CD4-positive, alpha-beta T cell treated with Interleukin-6 at 100 ng/mL for 8 hours (primary cell): ENCODE data around the gene TBC1D32.
"Not testable (repeated sequence)": the region's sequence is repeated elsewhere in the genome, so short reads cannot be mapped to it uniquely, and the experiment has no call there.

Source experiments
- DNase-seq: peaks from one replicate; pipeline ENCODE4 v3.0.0-alpha.2; 2020; ENCODE audit warnings: mixed read lengths, low spot score

The TBC1D32 gene

DNA sequence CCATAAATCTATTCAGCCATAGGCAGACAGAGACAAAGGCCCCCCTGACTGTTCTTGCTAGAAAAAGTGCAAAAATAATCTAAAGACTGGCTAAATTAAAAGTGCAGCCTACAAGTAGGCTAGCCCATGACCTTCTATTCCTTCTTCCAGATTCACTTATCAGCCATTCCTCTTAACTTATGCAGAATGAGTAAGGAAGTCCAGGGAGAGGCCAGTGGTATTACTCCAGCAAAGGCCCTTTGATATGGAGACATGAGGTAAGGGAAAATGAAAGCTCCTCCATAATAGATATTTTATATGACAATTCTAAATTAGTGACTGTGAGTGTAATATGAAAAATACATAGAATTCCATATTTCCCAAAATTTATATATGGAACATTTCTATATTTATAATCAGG, 199.4 kb downstream of the TBC1D32 start:
- no peak for DNase-seq

DNA sequence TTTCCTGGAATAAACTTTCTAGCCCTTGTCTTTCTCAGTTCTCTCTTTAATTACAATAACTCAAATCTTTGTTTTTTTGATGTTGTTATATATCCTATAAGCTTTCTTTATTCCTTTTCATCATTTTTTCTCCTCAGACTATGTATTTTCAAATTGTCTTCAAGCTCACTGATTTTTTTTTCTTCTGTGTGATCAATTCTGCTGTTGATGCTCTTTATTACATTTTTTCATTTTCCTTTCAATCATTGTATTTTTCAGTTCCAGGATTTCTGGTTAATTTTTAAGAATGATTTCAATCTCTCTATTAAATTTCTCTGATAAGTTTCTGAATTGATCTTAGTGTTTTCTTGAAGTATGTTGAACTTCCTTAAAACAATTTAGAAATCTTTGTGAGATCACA, 209.7 kb downstream of the TBC1D32 start:
- DNase-seq: no peak

DNA sequence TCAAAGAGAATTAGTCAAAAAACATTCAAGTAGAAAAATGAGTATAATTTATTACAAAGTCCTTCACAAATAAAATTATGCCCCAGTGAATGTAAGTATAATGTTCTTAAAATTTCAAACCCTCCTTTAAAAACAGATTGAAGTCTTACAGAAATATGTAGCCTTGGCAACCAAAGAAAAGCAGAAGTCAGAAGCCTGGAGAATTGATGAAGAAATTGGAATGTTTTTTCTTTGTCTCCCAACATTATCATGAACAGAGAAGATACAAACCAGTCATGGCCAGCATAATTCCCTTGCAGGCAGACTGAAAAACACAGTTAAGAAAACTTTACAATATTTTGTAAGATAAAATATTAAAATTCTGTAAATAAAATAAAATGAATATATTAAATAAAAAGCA, 221.9 kb downstream of the TBC1D32 start:
- no peak for DNase-seq

DNA sequence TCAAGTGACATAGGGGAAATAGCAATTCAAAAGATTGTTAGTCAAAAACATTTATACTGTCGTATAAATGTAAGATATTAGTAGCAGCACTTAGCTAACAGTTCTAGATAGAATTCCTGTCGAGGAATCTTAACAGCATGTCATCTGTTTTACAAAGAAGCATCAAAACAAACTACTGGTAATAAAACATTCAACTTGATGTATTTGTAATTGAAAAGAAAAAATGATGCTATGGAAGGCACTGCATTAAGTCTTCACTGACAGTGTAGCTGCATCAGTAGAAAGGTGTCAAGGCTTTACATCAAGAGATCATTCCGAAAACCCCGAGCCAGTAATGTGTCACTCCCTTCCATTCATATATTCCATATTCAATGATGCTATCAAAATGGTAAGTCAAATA, 223.5 kb downstream of the TBC1D32 start:
- no peak for DNase-seq

DNA sequence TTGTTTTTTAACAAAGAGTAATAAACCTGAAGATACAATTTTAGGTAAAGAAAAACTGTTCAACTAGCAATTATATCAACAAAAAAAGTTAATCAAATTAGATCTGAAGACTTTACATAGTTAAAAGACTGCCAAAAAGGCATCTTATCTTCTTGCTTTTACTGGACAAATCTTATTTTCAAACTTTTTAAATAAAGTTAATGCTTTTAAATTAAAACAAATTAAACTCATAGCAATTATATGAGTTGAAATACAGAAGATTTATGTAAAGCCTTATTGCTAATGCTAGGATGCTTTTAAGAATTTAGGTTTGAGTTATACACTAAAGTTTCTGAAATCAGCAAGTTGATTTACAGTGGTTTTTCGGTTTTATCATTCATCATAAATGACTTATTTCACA, 227.3 kb downstream of the TBC1D32 start:
- no peak for DNase-seq

DNA sequence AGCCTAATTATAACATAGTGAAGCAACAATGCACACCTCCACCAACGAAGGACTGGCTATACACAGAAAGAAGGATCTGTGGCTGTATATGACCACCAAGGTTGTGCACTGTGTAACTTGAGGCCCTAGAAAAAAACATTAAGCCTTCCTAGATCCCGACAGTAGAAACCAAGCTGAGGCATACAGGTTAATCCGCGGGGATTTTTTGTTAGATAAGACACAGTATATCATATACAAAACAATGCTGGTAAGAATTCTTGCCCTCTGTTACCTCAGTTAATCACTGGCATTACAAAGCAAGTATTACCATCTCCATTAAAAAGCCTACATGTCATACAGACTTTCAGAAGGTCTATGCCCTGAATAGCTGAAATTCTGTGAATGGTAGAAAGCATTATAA, 228.8 kb downstream of the TBC1D32 start:
- DNase-seq: no peak

DNA sequence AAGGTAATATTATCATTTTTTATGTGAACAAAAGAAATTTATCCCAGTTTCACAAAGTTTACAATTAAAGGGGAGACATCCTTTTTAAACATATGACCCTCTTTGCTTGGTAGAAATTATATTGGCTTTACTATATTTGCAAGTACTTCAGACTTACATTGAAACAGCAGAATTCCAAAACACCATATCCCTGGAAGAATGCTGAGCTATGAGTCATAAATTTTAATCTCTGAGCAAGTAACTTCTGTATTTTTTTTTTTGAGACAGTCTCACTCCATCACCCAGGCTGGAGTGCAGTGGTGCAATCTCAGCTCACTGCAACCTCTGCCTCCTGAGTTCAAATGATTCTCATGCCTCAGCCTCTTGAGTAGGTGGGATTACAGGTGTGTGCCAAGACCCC, 240.4 kb downstream of the TBC1D32 start:
- DNase-seq: no peak

DNA sequence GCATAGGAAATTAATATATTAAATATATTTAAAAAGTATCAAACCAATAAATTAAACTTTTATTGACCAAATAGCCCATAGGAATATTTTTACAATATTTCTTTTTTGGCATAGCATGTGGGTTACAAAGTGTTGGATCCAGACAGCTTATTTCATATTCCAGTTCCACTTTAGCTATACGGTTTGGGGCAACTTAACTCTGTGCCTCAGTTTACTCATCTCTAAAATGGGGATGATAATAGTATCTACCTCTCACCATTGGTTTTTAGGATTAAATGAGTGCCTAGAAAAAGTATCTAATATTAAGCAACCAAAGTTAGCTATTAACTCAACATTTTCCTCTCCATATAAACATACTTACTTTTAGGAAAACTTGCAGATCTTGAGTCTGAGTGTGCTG, 243.8 kb downstream of the TBC1D32 start:
- DNase-seq: no peak

DNA sequence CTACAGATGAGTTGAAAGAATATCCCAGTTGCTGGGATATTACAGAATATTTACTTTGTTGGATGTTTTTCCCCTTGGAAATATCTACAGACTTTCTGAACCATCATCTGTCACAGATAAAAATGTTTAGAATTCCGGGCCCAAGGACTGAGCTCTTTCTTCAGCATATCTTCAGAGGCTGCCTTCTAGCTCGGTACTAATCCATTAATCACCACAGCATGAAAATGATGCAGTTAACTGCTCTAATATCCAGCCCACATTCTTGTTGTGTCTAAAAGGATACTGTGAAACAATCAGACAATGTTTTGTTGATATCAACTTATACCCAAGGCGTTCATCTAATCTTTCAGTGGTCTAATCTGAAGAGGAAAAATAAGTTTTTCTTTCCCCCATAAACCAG, 247.4 kb downstream of the TBC1D32 start:
- no peak for DNase-seq

DNA sequence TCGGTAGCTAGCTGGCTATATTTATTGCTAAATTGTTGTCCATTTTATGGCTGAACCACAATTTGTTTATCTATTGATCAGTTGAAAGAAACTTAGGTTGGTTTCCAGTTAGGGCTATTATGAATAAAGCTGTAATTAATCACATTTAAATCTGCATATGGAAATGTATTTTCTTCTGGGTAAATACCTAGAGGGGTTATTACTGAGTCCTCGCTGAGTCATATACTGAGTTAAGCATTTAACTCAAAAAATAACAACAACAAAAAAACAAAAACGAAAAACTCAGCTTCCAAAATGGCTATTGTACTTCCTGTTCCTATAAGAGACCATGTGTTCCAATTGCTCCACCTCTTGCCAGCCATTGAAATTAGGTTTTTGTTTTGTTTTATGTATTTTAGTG, 258.2 kb downstream of the TBC1D32 start:
- DNase-seq: no peak

DNA sequence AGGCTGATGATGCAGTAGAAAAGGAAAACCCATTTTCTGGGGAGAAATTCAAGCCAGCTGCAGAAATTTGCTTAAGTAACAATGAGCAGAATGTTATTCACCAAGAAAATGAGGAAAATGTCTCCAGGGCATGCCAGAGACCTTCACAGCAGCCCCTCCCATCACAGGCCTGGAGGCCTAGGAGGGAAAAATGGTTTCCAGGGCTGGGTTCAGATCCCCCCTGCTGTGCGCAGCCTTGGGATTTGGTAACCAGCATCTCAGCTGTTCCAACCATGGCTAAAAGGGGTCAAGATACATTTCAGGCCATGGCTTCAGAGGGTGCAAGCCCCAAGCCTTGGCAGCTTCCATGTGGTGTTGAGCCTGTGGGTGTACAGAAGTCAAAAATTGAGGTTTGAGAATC, 265.5 kb downstream of the TBC1D32 start:
- DNase-seq: not testable (repeated sequence)

DNA sequence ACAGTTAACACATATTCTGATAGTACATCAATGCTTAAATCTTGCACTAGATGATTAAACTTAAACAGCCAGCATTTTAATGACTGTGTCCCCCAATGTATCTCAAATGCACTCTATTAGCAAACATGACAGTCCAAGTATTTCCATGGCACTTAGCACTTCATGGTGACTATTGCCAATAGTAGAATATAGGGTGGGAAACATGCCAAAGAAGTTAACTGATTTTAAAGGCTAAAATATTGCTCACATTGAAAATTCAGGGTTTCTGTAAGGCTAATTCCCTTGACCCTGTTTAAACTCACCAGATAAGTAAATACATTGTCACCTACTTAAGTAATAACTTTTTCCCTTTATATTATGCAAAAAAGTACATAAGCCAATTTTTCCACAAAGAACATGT, 266.9 kb downstream of the TBC1D32 start:
- no peak for DNase-seq

DNA sequence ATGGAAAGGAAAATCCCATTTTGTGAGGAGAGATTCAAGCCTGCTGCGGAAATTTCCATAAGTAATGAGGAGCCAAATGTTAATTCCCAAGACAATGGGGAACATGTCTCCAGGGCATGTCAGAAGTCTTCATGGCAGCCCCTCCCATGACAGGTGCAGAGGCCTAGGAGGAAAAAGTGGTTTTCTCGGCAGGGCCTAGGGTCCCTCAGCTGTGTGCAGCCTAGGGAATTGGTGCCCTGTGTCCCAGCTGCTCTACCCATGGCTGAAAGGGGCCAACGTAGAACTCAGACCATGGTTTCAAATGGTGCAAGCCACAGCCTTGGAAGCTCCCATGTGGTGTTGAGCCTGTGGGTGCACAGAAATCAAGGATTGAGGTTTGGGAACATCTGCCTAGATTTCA, 269.9 kb downstream of the TBC1D32 start:
- DNase-seq: no peak

DNA sequence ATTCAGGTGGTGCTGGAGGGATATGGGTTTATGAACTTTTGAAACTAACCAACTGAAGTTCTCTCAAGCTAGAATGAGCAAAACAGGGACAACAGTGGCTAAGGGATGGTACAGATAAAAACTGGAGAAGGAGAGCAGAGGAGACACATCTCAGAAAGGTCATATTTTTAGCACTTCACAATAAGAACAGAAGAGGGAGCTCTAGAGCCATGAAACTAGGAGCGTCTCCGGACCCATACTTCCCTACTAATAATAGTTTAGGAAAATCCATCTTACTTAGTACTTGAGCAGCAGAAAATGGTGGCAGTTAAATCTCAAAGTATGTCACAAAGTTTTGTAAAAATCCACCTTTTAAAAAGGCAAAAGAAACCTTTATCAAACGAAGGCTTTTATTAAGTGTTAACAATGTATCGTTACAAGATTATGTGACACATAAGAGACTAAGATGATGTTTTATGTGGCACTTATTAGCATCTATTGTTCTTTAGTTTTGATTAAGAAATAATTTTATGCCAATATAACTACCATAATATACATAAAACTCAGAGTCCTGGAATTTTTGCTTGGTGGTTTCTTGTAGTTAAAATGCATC, 278.6 kb downstream of the TBC1D32 start:
- peak; percentile 2 for DNase-seq

DNA sequence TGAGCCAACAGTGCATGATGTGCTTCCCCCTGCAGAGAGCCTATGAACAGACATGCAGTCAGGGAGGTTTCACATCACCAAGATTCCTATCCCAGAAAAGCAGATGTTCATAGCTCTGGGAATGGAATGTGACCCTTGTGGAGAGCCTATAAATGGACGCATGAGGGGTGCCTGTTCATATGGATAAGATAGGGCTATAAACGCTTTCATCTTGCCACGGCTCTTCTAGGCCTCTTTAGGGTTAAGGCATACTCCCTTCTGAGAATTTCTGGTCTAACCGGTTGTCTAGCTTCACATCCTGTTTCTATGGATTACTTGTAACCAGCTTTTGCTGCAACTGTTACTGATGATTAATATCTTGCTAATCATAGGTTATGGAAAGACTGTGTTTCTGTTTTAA, 285.7 kb downstream of the TBC1D32 start:
- not testable (repeated sequence) for DNase-seq

DNA sequence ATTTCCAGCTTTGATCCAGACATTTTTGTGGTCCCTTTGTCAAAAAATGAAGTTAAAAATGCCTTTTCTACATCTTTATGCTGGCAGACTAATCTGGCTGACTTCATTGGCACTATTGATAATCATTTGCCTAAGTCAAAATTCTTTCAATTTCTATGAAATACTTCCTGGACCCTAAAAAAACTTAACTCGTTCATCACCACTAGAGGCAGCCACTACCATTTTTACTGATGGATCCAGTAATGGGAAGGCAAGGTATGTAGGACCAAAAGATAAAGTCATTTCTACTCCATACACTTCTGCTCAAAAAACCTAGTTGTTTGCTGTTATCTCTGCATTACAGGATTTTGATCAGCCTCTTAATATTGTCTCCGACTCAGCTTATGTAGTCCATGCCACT, 289.4 kb downstream of the TBC1D32 start:
- DNase-seq: not testable (repeated sequence)

DNA sequence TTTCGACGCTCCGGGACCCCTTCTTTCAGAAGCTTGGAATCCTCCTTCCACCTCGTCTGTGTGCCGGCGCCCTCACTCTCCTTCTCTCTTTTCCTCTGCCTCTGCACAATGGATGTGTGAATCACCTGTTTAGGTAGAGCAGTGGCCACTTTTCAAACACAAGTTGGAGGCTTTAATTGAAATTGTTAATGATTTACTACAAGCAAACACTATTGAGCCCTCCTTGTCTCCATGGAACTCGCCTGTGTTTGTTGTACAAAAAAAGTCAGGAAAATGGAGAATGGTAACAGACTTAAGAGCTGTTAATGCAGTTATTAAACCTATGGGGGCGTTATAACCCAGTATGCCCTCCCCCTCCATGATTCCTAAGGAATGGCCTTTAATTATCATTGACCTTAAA, 290.6 kb downstream of the TBC1D32 start:
- DNase-seq: not testable (repeated sequence)

DNA sequence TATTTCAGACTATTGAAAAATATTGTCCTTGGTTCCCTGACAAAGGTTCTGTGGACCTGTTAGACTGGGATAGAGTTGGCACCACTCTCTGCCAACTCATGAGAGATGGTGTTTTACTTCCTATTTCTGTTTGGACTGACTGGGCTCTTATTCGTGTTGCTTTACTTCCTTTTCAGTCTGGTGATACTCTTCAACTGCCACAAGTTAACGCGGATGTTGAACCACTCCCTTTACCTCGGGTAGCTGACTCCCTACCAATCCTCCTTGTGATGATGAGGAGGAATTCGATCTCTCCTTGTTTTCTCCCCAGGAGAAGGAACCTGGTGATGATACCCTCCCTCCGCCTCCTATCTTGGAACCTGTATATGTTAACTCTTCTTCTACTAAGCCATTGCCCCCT, 291.1 kb downstream of the TBC1D32 start:
- DNase-seq: not testable (repeated sequence)

DNA sequence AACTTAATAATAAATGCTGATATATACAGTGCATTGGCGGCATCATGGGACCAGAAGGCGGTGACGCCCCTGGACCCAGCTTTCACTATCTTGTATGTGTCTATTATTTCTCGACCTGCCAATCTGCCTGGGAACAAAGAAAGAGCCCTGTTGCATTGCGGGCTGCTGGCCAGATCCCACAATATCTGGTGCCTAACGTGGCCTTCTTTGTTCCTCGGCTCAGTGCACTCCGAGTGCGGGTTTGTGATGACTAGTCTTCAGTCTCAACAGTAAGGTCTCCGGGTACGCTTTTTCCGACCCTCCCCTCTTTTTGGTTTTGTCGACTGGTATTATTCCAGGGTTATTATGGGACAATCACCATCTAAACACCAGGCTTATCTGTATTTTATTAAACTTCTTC, 291.5 kb downstream of the TBC1D32 start:
- no peak for DNase-seq

DNA sequence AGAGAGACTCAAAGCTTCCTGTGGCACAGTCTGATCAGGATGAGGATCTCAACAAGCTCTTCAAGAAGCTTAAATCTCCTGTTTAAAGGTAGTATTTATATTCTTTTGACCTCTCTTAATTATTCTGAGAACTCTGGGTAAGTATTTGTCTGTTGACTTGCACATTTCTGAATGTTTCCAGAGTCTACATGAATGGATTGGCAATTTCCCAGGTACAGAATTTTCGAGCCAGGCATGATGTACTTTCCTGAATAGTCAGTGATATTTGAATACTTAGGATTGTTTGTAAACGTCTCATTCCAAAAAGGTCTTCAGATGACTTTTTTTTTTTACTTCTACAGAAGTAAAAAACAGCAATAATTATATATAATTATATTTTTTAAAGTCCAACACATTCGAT, 293.4 kb downstream of the TBC1D32 start:
- DNase-seq: no peak

DNA sequence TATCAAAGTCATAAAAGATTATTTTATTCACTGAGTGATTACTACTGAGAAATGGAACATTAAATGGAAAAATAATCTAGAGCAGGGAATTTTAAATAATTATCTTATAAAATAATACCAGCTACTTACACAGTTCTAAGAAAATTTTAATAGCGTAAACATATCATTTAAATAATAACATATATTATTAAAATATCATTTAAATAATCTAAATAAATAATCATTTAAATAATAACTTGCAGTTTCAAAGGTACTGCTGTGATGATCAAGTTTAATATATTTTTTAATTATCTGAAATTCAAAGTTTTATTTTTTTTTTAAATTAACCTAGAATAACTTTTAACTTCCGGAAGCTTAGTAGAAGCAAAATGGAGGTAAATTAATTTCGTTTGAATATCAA, 301.2 kb downstream of the TBC1D32 start:
- no peak for DNase-seq

DNA sequence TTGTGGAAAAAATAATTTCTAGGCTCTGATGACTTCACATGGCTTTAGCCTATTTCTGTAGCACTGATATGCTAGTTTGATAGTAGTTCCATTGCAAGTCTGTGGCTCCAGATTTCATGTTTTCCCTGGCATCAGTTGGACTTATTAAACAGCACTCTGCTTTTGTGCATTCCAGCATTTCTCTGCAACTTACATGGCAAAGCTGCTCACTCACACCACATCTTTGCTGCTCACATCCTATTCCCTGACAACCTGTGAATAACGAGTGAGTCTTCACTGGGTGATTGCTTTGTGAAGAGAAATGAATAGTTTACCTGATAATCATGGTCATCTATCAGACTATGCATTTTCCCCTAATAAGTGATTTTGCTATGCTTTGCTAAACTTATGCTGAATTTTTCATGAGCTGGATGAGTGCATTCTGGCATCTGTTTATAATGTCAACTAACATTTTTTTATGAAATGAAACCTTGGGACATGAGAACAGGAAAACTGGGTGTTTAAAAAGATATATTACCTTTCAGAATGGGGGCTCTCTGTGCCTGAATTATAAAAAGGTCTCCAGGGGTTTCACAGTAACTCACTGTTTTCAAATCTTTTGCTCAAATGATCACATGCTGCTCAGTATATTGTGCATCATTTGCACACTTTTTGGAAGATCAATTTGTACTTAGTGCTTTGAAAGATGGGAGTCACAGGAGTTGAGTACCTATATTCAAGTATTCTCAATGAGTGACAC, 301.8 kb downstream of the TBC1D32 start:
- DNase-seq: no peak
